GM18520 (cell line): ENCODE measurements around the gene TNFRSF11A.

Experiments
- ATAC-seq: cut with Tn5 transposase; IDR thresholded peaks from one replicate; pipeline ENCODE4 v1.9.1; 2021; ENCODE audit not compliant: unreplicated experiment

Gene TNFRSF11A

GRCh38 chr18:62377131-62377807, 52.2 kb downstream of the TNFRSF11A start:
- ATAC-seq, result no peak

- ATAC-seq, result no peak
Measured at GRCh38 chr18:62379051-62379450, 53.9 kb downstream of the TNFRSF11A start.

- no peak for ATAC-seq
Measured at GRCh38 chr18:62381373-62381772, 56.3 kb downstream of the TNFRSF11A start.

GRCh38 chr18:62384068-62384467, 59.0 kb downstream of the TNFRSF11A start:
- no peak for ATAC-seq

GRCh38 chr18:62384610-62385097, 59.5 kb downstream of the TNFRSF11A start:
- no peak for ATAC-seq

GRCh38 chr18:62386091-62386490, 61.0 kb downstream of the TNFRSF11A start:
- no peak for ATAC-seq

- no peak for ATAC-seq
Measured at GRCh38 chr18:62386601-62387000, 61.5 kb downstream of the TNFRSF11A start.

GRCh38 chr18:62387257-62387656, 62.1 kb downstream of the TNFRSF11A start:
- ATAC-seq, result no peak

GRCh38 chr18:62388855-62389760, 64.0 kb downstream of the TNFRSF11A start:
- ATAC-seq, result no peak

- no peak for ATAC-seq
Measured at GRCh38 chr18:62389761-62390481, 64.8 kb downstream of the TNFRSF11A start.

GRCh38 chr18:62394006-62394763, 69.1 kb downstream of the TNFRSF11A start:
- ATAC-seq, result no peak

- no peak for ATAC-seq
Measured at GRCh38 chr18:62396381-62396780, 71.3 kb downstream of the TNFRSF11A start.

- no peak for ATAC-seq
Measured at GRCh38 chr18:62396967-62397366, 71.9 kb downstream of the TNFRSF11A start.

- no peak for ATAC-seq
Measured at GRCh38 chr18:62398291-62398690, 73.2 kb downstream of the TNFRSF11A start.

- ATAC-seq, result no peak
Measured at GRCh38 chr18:62399276-62399675, 74.2 kb downstream of the TNFRSF11A start.

- no peak for ATAC-seq
Measured at GRCh38 chr18:62399781-62400308, 74.7 kb downstream of the TNFRSF11A start.

- ATAC-seq, result no peak
Measured at GRCh38 chr18:62400916-62401315, 75.8 kb downstream of the TNFRSF11A start.

GRCh38 chr18:62402342-62402948, 77.3 kb downstream of the TNFRSF11A start:
- ATAC-seq, result no peak

GRCh38 chr18:62403120-62403519, 78.0 kb downstream of the TNFRSF11A start:
- ATAC-seq, result no peak

- ATAC-seq, result no peak
Measured at GRCh38 chr18:62404881-62405280, 79.8 kb downstream of the TNFRSF11A start.
